Right lobe of liver (tissue), 6 donors: ENCODE data around the gene ENTREP1. TPM values are rescaled to one million over a fixed set of nuclear protein-coding genes. Genes with fewer than 3 reads are reported as not detected.

ENCODE experiments used
- ATAC-seq, 4 donors: fragments of 200-7000 bp; cut with Tn5 transposase; one replicate each; pipeline ENCODE4 v1.9.1; 2020; ENCODE audit warnings: mild to moderate bottlenecking in 4 of 4, moderate library complexity in 4 of 4
- DNase-seq, 3 donors: peaks; one replicate each; pipeline ENCODE4 v3.0.0-alpha.2; 2020
- H3K27ac ChIP-seq, 3 donors: fragments of 200-600 bp; one replicate each; pipeline ENCODE4 v1.8.0; 2022
- H3K27me3 ChIP-seq, 2 donors: fragments of 200-600 bp; one replicate each; pipeline ENCODE4 v1.8.0; 2022
- H3K36me3 ChIP-seq, 4 donors: fragments of 200-600 bp; sonication (generic) in 1 of 4; one replicate each; pipeline versions ENCODE4 v1.5.1 to v1.8.0; 2017 to 2022; ENCODE audit warnings: control low read depth in 1 of 4
- H3K4me1 ChIP-seq, 4 donors: fragments of 200-600 bp; sonication (generic) in 1 of 4; one replicate each; pipeline versions ENCODE4 v1.5.1 to v1.8.0; 2017 to 2022; ENCODE audit warnings: control low read depth in 1 of 4
- H3K4me3 ChIP-seq, 3 donors: fragments of 200-600 bp; one replicate each; pipeline ENCODE4 v1.8.0; 2022
- H3K9me3 ChIP-seq, 4 donors: fragments of 200-600 bp; sonication (generic) in 1 of 4; one replicate each; pipeline versions ENCODE4 v1.5.1 to v1.8.0; 2017 to 2022; ENCODE audit warnings: control low read depth in 1 of 4
- CTCF ChIP-seq, 4 donors: fragments of 200-600 bp in 3 of 4; fragments of 450-650 bp in 1 of 4; IDR thresholded peaks; one replicate each; pipeline versions ENCODE4 v1.5.1 to v1.8.0; 2016 to 2022; ENCODE audit warnings: antibody characterized with exemption in 4 of 4, mild to moderate bottlenecking in 2 of 4
- POLR2A ChIP-seq: fragments of 450-650 bp; IDR thresholded peaks from one replicate; pipeline ENCODE4 v1.6.1; 2017; ENCODE audit warnings: antibody characterized with exemption, mild to moderate bottlenecking
- WGBS: methylation state at CpG from one replicate; pipeline ENCODE4 v1.1.6; 2018; ENCODE audit warnings: low coverage, low lambda C conversion rate; ENCODE audit not compliant: insufficient coverage; ENCODE audit errors: missing lambda C conversion rate; 5-methylcytosine and 5-hydroxymethylcytosine counted together
- intact Hi-C, 2 donors: fragments of 100-400 bp; cut with DNase I; formaldehyde crosslinking; loops; one replicate each; pipeline versions ENCODE4 v1.11.2 to v1.14.1; 2022
- total RNA-seq, 6 experiments: library from RNA; depleted of rRNA in 2 of 6; stranded (reverse); fragments of >200 nt in 2 of 6; fragmentation: NEBNext Ultra II Directional in 3 of 6; extraction: Animal tissue kit (Norgen Biotek cat#: 25700) in 3 of 6; gene quantifications; one replicate each; pipeline versions ENCODE4 v1.1.0 to v1.2.4, GENCODE V29; 2016 to 2023
- donor health status: DM: no; HTN: yes; CAD: no.
- donor health status: DM: no; HTN: no; CAD: no.
- donor health status: DM: no; HTN: no; CAD: no.
- donor health status: DM: no; HTN: yes; CAD: no.
- donor health status: DM: no; HTN: yes; CAD: no.

ENTREP1 gene
- total RNA-seq, 6 experiments from 2014 or later = 0.12 to 0.42 (median 0.30) TPM

- Histone ChIP-seq H3K4me3 (no peak overlapping the region), H3K27ac (no peak overlapping the region), H3K9me3 (no peaks in the 10 kb centered on the region), H3K27me3 (peaks cover 0 to 9% of the 10 kb centered on the region in 2 donors), H3K4me1 (peaks cover 0 to 7% (median 0%) of the 10 kb centered on the region in 4 donors), H3K36me3 (no peaks in the 10 kb centered on the region)
- no peak for TF ChIP-seq POLR2A
- TF ChIP-seq CTCF (IDR thresholded peaks at IDR 0.05) = no peak
- intact Hi-C loops = no loop called here
- WGBS = 33% methylated on average over 7 of the region's 7 CpGs
- no peak for ATAC-seq
- DNase-seq = no peak
Measured at GRCh38 chr9:69326261-69326660, 1.2 kb downstream of the ENTREP1 start.

- Histone ChIP-seq H3K9me3 (no peaks in the 10 kb centered on the region), H3K4me1 (no peaks in the 10 kb centered on the region), H3K36me3 (no peaks in the 10 kb centered on the region), H3K27ac (no peak overlapping the region), H3K27me3 (no peaks in the 10 kb centered on the region), H3K4me3 (no peak overlapping the region)
- ATAC-seq (no peak), DNase-seq (no peak)
- intact Hi-C loops = no loop called here
- WGBS = 76% methylated on average over 3 of the region's 3 CpGs
- no peak for TF ChIP-seq POLR2A
- no peak for TF ChIP-seq CTCF (IDR thresholded peaks at IDR 0.05)
Measured at GRCh38 chr9:69330580-69330979, 5.6 kb downstream of the ENTREP1 start.

GRCh38 chr9:69331444-69331843 is 6.4 kb downstream of the ENTREP1 start:
- Histone ChIP-seq H3K4me1 (no peaks in the 10 kb centered on the region), H3K4me3 (no peak overlapping the region), H3K9me3 (no peaks in the 10 kb centered on the region), H3K27me3 (no peaks in the 10 kb centered on the region), H3K36me3 (no peaks in the 10 kb centered on the region), H3K27ac (no peak overlapping the region)
- TF ChIP-seq POLR2A (no peak), CTCF (IDR thresholded peaks at IDR 0.05) (no peak)
- no peak for ATAC-seq
- DNase-seq = no peak
- 100% methylated on average over 1 of the region's 3 CpGs for WGBS
- intact Hi-C loops = no loop called here

- H3K4me1 ChIP-seq = no peaks in the 10 kb centered on the region
- H3K9me3 ChIP-seq = no peaks in the 10 kb centered on the region
- H3K27ac ChIP-seq = no peak overlapping the region
- ATAC-seq (no peak), DNase-seq (no peak)
- TF ChIP-seq CTCF (IDR thresholded peaks at IDR 0.05) (no peak), POLR2A (no peak)
- H3K4me3 ChIP-seq = no peak overlapping the region
- intact Hi-C loops = no loop called here
- no peaks in the 10 kb centered on the region for H3K36me3 ChIP-seq
- WGBS = 82% methylated on average over 5 of the region's 5 CpGs
- no peaks in the 10 kb centered on the region for H3K27me3 ChIP-seq
Measured at GRCh38 chr9:69332067-69332685, 7.2 kb downstream of the ENTREP1 start.

GRCh38 chr9:69333716-69334115 is 8.7 kb downstream of the ENTREP1 start:
- no peak overlapping the region for H3K4me3 ChIP-seq
- TF ChIP-seq CTCF (IDR thresholded peaks at IDR 0.05) (no peak), POLR2A (no peak)
- intact Hi-C loops = no loop called here
- H3K9me3 ChIP-seq = no peaks in the 10 kb centered on the region
- no peaks in the 10 kb centered on the region for H3K27me3 ChIP-seq
- H3K4me1 ChIP-seq = no peaks in the 10 kb centered on the region
- no peaks in the 10 kb centered on the region for H3K36me3 ChIP-seq
- ATAC-seq (no peak), DNase-seq (no peak)
- WGBS = 90% methylated on average over 2 of the region's 2 CpGs
- no peak overlapping the region for H3K27ac ChIP-seq
